Measurements from ENCODE around the gene EGLN3. TPM values are rescaled to one million over a fixed set of nuclear protein-coding genes. Genes with fewer than 3 reads are reported as not detected.
A peak's percentile ranks its signal among the peaks of the same experiment; 100 is the strongest.

The EGLN3 gene
- total and polyA plus RNA-seq, 4 experiments from 2014 or later: 4.0 to 15.4 (median 5.3) TPM

DNA sequence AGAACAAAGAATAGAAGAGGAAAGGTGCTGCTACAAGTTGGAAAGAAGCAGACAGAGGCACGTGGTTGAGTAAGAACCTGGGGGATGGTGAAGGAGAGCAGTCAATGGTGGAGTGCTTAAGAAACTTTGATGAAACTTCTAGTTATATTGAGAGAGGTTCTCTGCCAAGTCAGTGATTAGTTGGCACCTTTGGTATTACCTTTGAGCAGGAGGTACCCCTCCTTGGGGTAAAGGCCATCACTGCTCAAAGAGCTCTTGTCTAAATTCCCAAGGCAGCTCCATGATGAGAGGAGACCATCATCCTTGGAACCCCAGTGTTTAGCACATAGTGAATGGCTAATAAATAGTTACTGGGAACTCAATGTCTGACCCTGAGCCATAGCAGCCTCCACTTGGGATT lies 1.7 kb upstream of the EGLN3 start:
- Mint-ChIP-seq H3K27ac (no peak overlapping the region), H3K9me3 (no peaks in the 10 kb centered on the region), H3K4me1 (peaks cover 9 to 28% (median 15%) of the 10 kb centered on the region in 4 donors), H3K36me3 (no peaks in the 10 kb centered on the region), H3K27me3 (peaks cover 20 to 30% of the 10 kb centered on the region in 2 donors), H3K4me3 (peak overlapping the region in 3 of 8 donors; percentile 13 to 53 (median 26))
- Histone ChIP-seq H3K4me1 (ENCODE audit: insufficient read depth, low read length) (peaks cover 7% of the 10 kb centered on the region), H3K27ac (ENCODE audit: low read depth, low read length) (no peak overlapping the region), H3K4me3 (ENCODE audit: low read length in 2 of 2) (no peak overlapping the region), H3K36me3 (ENCODE audit: insufficient read depth, low read length) (no peaks in the 10 kb centered on the region), H3K9me3 (ENCODE audit: control insufficient read depth in 1 of 2, low read length in 2 of 2) (no peaks in the 10 kb centered on the region), H3K27me3 (ENCODE audit: insufficient read depth, low read length) (peaks cover 8% of the 10 kb centered on the region)
- intact Hi-C loops (cut with micrococcal nuclease): no loop called here
- DNase-seq: no peak
- CTCF ChIA-PET (ENCODE audit: partially characterized antibody): interaction anchor here (1.0 kb wide), 1 partner anchor 112 kb away, joined by 3 read pairs; no protein-coding TSS in a partner anchor
- POLR2A ChIA-PET (ENCODE audit: partially characterized antibody): no interaction called here

DNA sequence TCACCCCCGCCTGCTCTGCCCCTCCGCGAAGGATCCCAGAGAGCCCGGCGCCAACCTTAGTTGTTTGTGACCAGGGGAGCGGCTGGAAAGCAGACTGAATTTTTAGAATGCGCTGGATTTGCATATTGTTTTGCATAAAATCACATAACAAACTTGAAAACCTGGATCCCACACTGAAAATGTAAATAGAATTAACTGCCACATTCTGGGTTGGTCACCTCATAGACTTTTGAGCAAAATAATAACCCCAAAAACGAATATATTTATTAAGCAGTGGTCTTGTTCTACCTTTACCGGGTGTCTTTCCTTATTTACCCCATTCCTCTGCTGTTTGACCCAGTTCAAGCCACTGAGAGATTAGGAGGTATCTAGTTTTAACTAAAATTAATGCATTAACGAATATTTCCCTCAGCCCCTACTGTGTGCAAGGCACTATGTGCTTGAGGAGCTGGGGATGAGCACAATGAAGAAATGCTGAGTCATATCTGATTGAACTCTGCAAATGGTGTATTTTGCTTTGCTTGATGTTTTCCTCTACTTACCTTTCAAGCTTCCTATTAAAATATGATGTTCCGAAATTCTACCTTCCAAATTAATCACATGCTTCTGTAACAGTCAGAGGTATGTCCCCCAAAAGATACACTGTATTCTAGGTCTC lies 438 bp upstream of the EGLN3 start:
- Mint-ChIP-seq H3K27me3 (peaks cover 20 to 28% of the 10 kb centered on the region in 2 donors), H3K9me3 (no peaks in the 10 kb centered on the region), H3K4me3 (peak overlapping the region; percentile 60 to 88 (median 84)), H3K27ac (peak overlapping the region in 1 of 7 donors; percentile 17), H3K36me3 (no peaks in the 10 kb centered on the region), H3K4me1 (peaks cover 14 to 38% (median 24%) of the 10 kb centered on the region in 4 donors)
- H3K9me3 ChIP-seq (ENCODE audit: control insufficient read depth in 1 of 2, low read length in 2 of 2): no peaks in the 10 kb centered on the region
- ChIA-PET CTCF (ENCODE audit: partially characterized antibody) (interaction anchor here (0.6 kb wide), 1 partner anchor 8 kb away, joined by 3 read pairs; no protein-coding TSS in a partner anchor), POLR2A (ENCODE audit: partially characterized antibody) (no interaction called here)
- peaks cover 8% of the 10 kb centered on the region for H3K27me3 ChIP-seq (ENCODE audit: insufficient read depth, low read length)
- DNase-seq: no peak
- peaks cover 12% of the 10 kb centered on the region for H3K4me1 ChIP-seq (ENCODE audit: insufficient read depth, low read length)
- H3K27ac ChIP-seq (ENCODE audit: low read depth, low read length): no peak overlapping the region
- peak overlapping the region; percentile 9 to 49 for H3K4me3 ChIP-seq (ENCODE audit: low read length in 2 of 2)
- H3K36me3 ChIP-seq (ENCODE audit: insufficient read depth, low read length): no peaks in the 10 kb centered on the region
- intact Hi-C loops (cut with micrococcal nuclease): no loop called here

DNA sequence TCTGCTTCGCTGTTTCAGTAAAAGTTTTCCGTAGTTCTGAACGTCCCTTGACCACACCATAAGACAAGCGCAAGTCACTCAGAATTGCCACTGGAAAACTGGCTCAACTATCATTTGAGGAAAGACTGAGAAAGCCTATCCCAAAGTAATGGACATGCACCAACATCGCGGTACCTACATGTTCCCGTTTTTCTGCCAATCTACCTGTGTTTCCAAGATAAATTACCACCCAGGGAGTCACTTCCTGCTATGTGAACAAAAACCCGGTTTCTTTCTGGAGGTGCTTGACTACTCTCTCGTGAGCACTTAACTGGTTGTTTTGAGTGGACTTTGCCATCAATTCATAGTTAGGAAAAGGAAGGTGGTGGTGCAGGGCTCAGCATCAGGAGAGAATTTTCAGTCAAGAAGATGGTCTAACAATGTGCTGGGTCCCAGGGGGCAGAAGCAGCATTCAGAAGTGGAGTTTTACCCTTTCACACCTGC lies 1.4 kb downstream of the EGLN3 start:
- POLR2A ChIA-PET (ENCODE audit: partially characterized antibody): interaction anchor here (1.4 kb wide), 1 partner anchor 111 kb away, joined by 4 read pairs; no protein-coding TSS in a partner anchor
- Mint-ChIP-seq H3K36me3 (no peaks in the 10 kb centered on the region), H3K4me1 (peaks cover 14 to 40% (median 25%) of the 10 kb centered on the region in 4 donors), H3K4me3 (peak overlapping the region; percentile 60 to 88 (median 86)), H3K27ac (peak overlapping the region in 1 of 7 donors; percentile 47), H3K27me3 (peaks cover 17 to 21% of the 10 kb centered on the region in 2 donors), H3K9me3 (no peaks in the 10 kb centered on the region)
- intact Hi-C loops (cut with micrococcal nuclease): no loop called here
- Histone ChIP-seq H3K36me3 (ENCODE audit: insufficient read depth, low read length) (no peaks in the 10 kb centered on the region), H3K4me3 (ENCODE audit: low read length in 2 of 2) (no peak overlapping the region), H3K27ac (ENCODE audit: low read depth, low read length) (no peak overlapping the region), H3K27me3 (ENCODE audit: insufficient read depth, low read length) (peaks cover 8% of the 10 kb centered on the region), H3K4me1 (ENCODE audit: insufficient read depth, low read length) (peaks cover 12% of the 10 kb centered on the region), H3K9me3 (ENCODE audit: control insufficient read depth in 1 of 2, low read length in 2 of 2) (no peaks in the 10 kb centered on the region)
- no peak for DNase-seq
- CTCF ChIA-PET (ENCODE audit: partially characterized antibody): no interaction called here

DNA sequence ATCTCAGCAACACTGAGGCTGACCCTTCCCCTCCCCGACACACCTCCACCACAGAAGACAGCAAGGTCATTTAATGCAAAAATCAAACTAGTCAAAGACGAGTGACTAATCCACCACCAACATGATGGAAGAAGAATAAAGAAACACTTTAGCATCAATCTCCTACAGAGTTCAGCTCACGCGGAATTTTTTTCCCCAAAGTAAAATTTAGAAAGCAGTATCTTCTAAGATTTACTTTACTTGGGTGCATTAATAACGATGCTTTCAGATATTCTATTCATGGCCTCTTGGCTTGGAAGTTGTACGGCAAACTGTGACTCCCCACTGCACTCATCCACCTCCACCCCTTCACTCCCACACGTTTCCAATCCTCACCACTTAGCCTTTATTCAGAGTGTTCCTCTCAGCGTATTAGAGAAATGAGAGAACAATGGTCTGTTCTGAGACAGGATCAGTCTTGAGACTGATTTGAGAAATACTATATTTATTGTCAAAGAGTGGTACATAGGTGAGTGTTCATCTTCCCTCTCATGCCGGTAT lies 1.9 kb downstream of the EGLN3 start:
- Histone ChIP-seq H3K27ac (ENCODE audit: low read depth, low read length) (no peak overlapping the region), H3K4me1 (ENCODE audit: insufficient read depth, low read length) (peaks cover 12% of the 10 kb centered on the region), H3K9me3 (ENCODE audit: control insufficient read depth in 1 of 2, low read length in 2 of 2) (no peaks in the 10 kb centered on the region), H3K36me3 (ENCODE audit: insufficient read depth, low read length) (no peaks in the 10 kb centered on the region), H3K27me3 (ENCODE audit: insufficient read depth, low read length) (peaks cover 8% of the 10 kb centered on the region), H3K4me3 (ENCODE audit: low read length in 2 of 2) (no peak overlapping the region)
- peaks cover 15 to 20% of the 10 kb centered on the region in 2 donors for H3K27me3 Mint-ChIP-seq
- H3K27ac Mint-ChIP-seq: peak overlapping the region in 1 of 7 donors; percentile 2
- DNase-seq: no peak
- POLR2A ChIA-PET (ENCODE audit: partially characterized antibody): no interaction called here
- intact Hi-C loops (cut with micrococcal nuclease): no loop called here
- no peaks in the 10 kb centered on the region for H3K36me3 Mint-ChIP-seq
- CTCF ChIA-PET (ENCODE audit: partially characterized antibody): no interaction called here
- H3K4me1 Mint-ChIP-seq: peaks cover 14 to 40% (median 25%) of the 10 kb centered on the region in 4 donors
- peak overlapping the region; percentile 60 to 88 (median 86) for H3K4me3 Mint-ChIP-seq
- H3K9me3 Mint-ChIP-seq: no peaks in the 10 kb centered on the region

- no peaks in the 10 kb centered on the region for H3K9me3 Mint-ChIP-seq
- H3K36me3 ChIP-seq (ENCODE audit: insufficient read depth, low read length): no peaks in the 10 kb centered on the region
- POLR2A ChIA-PET (ENCODE audit: partially characterized antibody): no interaction called here
- peak overlapping the region in 2 of 7 donors; percentile 2 to 83 for H3K27ac Mint-ChIP-seq
- peaks cover 8% of the 10 kb centered on the region for H3K27me3 ChIP-seq (ENCODE audit: insufficient read depth, low read length)
- H3K4me3 Mint-ChIP-seq: peak overlapping the region in 6 of 8 donors; percentile 14 to 88 (median 70)
- H3K36me3 Mint-ChIP-seq: no peaks in the 10 kb centered on the region
- H3K27me3 Mint-ChIP-seq: peaks cover 14 to 16% of the 10 kb centered on the region in 2 donors
- DNase-seq: no peak
- H3K4me3 ChIP-seq (ENCODE audit: low read length in 2 of 2): no peak overlapping the region
- intact Hi-C loops (cut with micrococcal nuclease): no loop called here
- H3K4me1 Mint-ChIP-seq: peaks cover 14 to 40% (median 25%) of the 10 kb centered on the region in 4 donors
- no peak overlapping the region for H3K27ac ChIP-seq (ENCODE audit: low read depth, low read length)
- H3K4me1 ChIP-seq (ENCODE audit: insufficient read depth, low read length): peaks cover 12% of the 10 kb centered on the region
- H3K9me3 ChIP-seq (ENCODE audit: control insufficient read depth in 1 of 2, low read length in 2 of 2): no peaks in the 10 kb centered on the region
- CTCF ChIA-PET (ENCODE audit: partially characterized antibody): no interaction called here
Measured at GRCh38 chr14:33948145-33948868, 2.6 kb downstream of the EGLN3 start.

GRCh38 chr14:33946679-33947476 lies 4.0 kb downstream of the EGLN3 start:
- Mint-ChIP-seq H3K9me3 (no peaks in the 10 kb centered on the region), H3K27ac (peak overlapping the region in 1 of 7 donors; percentile 38), H3K27me3 (peaks cover 8 to 13% of the 10 kb centered on the region in 2 donors), H3K4me3 (peak overlapping the region in 7 of 8 donors; percentile 8 to 66 (median 47)), H3K4me1 (peaks cover 14 to 40% (median 25%) of the 10 kb centered on the region in 4 donors), H3K36me3 (no peaks in the 10 kb centered on the region)
- Histone ChIP-seq H3K4me3 (ENCODE audit: low read length in 2 of 2) (no peak overlapping the region), H3K27me3 (ENCODE audit: insufficient read depth, low read length) (peaks cover 6% of the 10 kb centered on the region), H3K36me3 (ENCODE audit: insufficient read depth, low read length) (no peaks in the 10 kb centered on the region), H3K27ac (ENCODE audit: low read depth, low read length) (no peak overlapping the region), H3K4me1 (ENCODE audit: insufficient read depth, low read length) (peaks cover 12% of the 10 kb centered on the region), H3K9me3 (ENCODE audit: control insufficient read depth in 1 of 2, low read length in 2 of 2) (no peaks in the 10 kb centered on the region)
- ChIA-PET POLR2A (ENCODE audit: partially characterized antibody) (no interaction called here), CTCF (ENCODE audit: partially characterized antibody) (no interaction called here)
- DNase-seq: no peak
- intact Hi-C loops (cut with micrococcal nuclease): no loop called here
